Left cardiac atrium (tissue), 4 donors: ENCODE results near the gene FEM1A. TPM values are rescaled to one million over a fixed set of nuclear protein-coding genes. Genes with fewer than 3 reads are reported as not detected.
"Not testable (repeated sequence)": the region's sequence is repeated elsewhere in the genome, so short reads cannot be mapped to it uniquely, and the experiment has no call there.

ENCODE experiments used
- ATAC-seq, 2 donors: fragments of 200-7000 bp; cut with Tn5 transposase; one replicate each; pipeline ENCODE4 v1.9.1; 2020; ENCODE audit warnings: mild to moderate bottlenecking in 2 of 2, moderate library complexity in 2 of 2
- DNase-seq: peaks from one replicate; pipeline ENCODE4 v3.0.0-alpha.2; 2020
- intact Hi-C, 2 donors: fragments of 100-400 bp; cut with DNase I; formaldehyde crosslinking; loops; one replicate each; pipeline versions ENCODE4 v1.14.1 to v1.15.1; 2022 to 2023
- microRNA-seq, 2 donors: library from miRNA; unstranded; fragments of <30 nt; microRNA quantifications; one replicate each; pipeline ENCODE4 v1.2.0, GENCODE V29; 2020
- total RNA-seq, 2 donors: library from RNA; stranded (reverse); fragmentation: NEBNext Ultra II Directional; extraction: Animal tissue kit (Norgen Biotek cat#: 25700); gene quantifications; one replicate each; pipeline ENCODE4 v1.2.1, GENCODE V29; 2021
- donor health status: DM: no; HTN: yes; CAD: no.
- donor health status: DM: no; HTN: yes; CAD: no; lungs with severe emphysema.
- donor health status: DM: yes; HTN: yes; CAD: no.
- donor health status: Dilated cardiomyopathy.

The FEM1A gene
- total RNA-seq, 2 donors from 2014 or later, result 24.1 to 25.0 TPM

DNA sequence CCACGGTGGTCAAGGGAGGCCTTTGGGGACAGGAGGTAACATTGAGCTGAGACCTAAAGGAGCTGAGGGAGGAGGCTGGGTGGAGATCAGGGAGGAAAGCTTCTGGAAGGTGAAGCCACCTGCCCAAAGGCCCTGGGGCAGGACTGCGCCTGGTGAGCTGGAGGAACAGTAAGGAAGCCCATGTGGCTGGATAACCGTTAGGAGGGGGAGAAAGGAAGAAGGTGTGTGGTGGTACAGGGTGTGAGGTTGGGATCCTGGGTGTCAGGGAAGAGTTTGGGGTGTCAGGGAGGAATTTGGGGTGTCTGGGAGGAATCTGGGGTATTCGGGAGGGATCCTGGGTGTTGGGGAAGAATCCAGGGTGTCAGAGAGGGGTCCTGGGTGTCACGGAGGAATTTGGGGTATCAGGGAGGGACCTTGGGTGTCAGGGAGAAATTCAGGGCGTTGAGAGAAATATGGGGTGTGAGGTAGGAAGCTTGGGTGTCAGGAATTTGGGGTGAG, 39.3 kb downstream of the FEM1A start:
- intact Hi-C loops, result no loop called here
- DNase-seq (no peak), ATAC-seq (peak; percentile 3 to 15)

DNA sequence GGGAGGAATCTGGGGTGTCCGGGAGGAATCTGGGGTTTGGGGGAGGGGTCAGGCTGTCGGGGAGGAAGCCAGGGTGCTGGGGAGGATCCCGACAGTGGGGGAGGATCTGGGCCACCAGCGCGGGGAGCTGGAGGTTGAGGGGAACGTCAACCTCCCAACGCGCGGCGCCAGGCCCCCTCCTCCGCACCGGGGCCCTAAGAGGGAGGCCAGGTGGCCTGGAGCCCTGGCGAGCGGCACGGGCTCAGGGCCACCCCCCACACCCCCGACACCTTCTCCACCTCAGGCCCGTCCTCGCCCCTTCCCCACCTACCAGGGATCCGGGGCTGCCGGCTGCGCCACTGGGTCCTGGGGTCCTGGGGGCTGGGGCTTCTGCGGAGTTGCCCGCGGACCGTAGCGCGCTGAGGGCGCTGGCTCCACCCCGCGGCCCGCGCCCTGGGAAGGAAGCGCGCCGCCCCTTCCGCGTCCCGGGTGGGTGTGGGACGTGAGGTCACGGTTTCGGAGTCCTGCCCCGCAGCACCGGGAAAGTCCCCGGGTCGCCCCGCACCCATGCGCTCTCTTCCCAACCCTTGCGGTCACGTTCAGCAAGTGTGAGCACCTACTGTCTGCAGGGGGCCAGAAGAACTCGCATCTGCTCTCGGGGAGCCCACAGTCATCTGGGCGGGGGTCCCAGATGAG, 39.9 kb downstream of the FEM1A start, which contains the start of gene TICAM1:
Gene TICAM1 (minus strand): TSS at position 409 of the 675 bp plus-strand sequence. CDS start 13,335 bp downstream, outside the sequence.
- intact Hi-C loops, result no loop called here
- DNase-seq, result peak; percentile 85
- peak; percentile 96 to 97 for ATAC-seq

DNA sequence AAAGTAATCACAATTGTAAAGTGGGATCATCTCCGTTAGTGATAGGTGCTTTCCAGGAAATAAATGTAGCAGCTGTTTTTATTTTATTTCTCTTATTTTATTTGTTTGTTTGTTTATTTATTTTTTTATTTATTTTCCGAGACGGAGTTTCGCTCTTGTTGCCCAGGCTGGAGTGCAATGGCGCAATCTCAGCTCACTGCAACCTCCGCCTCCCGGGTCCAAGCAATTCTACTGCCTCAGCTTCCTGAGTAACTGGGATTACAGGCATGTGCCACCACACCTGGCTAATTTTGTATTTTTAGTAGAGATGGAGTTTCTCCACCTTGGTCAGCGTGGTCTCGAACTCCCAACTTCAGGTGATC, 40.4 kb downstream of the FEM1A start:
- DNase-seq, ATAC-seq, intact Hi-C loops: not testable (repeated sequence)

DNA sequence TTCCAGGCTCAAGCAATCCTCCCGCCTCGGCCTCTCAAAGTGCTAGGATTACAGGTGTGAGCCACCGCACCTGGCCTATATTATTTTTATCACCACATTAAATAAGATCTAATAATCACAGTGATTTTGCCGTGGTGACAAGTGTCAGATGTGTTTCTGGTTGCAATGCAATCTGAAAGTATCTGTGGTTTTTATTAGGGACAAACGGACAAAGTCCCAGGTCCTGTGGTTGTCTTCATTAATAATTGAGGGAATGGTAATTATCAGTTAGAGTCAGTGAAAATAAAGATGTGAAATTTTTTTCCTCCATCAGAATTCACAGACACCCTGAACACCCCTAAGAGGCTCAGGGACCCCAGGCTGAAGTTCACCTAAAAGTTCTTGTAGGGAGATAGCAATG, 41.2 kb downstream of the FEM1A start:
- intact Hi-C loops, result no loop called here
- ATAC-seq (no peak), DNase-seq (no peak)

DNA sequence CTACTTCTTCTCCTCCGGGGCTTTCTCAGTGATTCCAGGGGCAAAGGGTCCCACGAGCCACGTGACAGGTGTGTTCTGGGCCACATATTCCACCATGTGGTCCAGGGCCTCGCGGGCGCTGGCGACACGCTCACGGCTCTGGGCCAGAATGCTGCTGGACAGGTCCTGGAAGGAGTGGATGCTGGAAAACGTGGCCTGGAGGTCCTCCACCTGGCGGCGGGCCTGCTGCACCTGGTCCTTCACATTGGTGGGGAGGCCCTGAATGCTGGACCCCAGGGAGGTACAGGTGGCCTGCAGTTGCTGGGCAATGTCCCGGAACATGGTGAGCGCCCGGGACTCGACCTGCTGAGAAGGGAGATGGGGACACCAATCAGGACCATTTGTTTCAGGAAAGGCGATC, 47.7 kb downstream of the FEM1A start:
- DNase-seq, result no peak
- no peak for ATAC-seq

DNA sequence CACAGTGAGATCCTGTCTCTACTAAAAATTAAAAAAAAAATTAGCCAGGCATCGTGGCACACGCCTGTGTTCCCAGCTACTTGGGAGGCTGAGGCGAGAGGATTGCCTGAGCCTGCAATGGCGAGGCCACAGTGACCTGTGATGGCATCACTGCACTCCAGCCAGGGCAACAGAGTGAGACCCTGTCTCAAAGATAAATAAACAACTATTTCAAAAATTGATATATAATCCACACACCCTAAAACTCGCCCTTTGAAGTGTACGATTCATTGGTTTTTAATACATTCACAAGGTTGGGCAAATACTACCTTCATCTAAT, 52.1 kb downstream of the FEM1A start:
- intact Hi-C loops, result loop anchor here in 1 of 2 donors (1.0 kb wide), 1 partner anchor 15 kb away; no protein-coding TSS in a partner anchor
- no peak for ATAC-seq
- no peak for DNase-seq

More for the DNA sequence above, 47.7 kb downstream of the FEM1A start:
- intact Hi-C loops, result no loop called here

DNA sequence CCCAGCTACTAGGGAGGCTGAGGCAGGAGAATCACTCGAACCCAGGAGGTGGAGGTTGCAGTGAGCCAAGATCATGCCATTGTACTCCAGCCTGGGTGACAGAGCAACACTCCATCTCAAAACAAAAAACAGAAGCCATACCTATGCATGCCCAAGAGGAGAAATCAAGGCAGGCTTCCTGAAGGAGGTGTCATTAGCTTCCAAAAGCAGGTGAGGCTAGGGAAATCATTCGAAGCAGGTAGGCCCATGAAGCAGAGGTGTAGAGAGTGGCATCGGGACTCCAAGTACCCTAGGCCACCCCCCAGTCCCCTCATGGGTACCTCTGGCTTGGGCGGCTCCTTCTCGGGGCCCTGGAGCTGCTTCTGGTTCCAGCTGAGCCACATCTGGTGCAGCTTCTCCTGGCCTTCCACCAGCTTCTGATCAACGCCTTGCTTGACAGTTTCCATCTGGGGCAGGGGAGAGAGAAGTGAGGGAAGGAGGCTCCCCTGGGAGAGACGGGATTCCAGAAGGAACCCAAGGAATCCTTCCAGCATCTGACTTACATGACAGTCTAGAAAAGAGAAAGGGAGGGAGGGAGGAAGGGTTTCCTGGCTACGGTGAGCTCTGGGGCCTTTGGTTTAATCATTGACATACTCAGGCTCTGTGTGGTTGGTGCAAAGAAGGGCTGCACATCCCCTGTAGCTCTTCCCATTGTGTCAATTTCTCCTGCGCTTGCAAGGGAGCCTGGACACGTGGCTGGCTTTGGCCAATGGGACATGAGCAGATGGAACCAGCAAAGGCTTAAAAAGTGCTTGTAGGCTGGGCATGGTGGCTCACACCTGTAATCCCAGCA, 53.0 kb downstream of the FEM1A start:
- DNase-seq, result no peak
- intact Hi-C loops, result no loop called here
- peak; percentile 56 for ATAC-seq

DNA sequence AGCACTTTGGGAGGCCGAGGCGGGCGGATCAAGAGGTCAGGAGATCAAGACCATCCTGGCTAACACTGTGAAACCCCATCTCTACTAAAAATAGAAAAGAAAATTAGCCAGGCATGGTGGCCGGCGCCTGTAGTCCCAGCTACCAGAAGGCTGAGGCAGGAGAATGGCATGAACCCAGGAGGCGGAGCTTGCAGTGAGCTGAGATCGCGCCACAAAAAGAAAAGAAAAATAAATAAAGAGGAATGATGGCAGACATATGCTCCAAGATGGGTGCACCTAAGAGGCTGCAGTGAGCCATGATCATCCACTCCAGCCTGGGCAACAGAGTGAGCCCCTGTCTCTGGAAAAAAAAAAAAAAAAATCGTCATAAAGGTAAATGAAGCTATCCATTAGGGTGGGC, 54.4 kb downstream of the FEM1A start:
- peak in 1 of 2 donors; percentile 29 for ATAC-seq
- DNase-seq, intact Hi-C loops: not testable (repeated sequence)

DNA sequence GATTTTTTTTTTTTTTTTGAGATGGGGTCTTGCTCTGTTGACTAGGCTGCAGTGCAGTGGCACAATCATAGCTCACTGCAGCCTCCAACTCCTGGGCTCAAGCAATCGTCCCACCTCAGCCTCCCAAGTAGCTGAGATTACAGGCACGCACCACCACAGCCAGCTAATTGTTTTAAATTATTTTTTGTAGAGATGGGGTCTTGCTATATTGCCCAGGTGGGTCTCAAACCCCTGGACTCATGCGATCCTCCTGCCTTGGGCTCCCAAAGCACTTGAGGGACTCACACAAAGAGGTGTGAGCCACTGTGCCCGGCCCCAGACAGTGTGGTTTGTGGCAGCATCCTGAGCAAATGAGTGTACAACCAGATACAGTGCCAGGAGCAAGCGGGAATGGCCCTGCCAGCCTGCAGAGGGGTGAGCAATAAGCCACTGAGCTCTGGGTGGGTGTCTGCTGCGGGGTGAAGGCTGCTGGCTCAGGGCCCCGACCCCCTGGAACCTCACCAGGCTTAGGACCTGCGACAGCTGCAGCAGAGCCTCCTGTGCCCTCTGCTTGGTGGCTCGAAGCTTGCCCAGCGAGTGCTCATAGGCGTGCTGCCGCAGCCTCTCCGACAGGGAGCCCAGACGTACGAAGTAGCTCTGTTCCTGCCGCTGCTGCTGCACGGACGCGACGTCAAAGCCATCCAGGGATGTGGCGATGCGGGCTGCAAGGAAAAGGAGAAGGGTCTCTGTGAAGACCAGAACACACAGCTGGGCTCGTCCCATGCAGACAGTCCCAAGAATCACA, 55.8 kb downstream of the FEM1A start:
- intact Hi-C loops, result no loop called here
- ATAC-seq (no peak), DNase-seq (no peak)

DNA sequence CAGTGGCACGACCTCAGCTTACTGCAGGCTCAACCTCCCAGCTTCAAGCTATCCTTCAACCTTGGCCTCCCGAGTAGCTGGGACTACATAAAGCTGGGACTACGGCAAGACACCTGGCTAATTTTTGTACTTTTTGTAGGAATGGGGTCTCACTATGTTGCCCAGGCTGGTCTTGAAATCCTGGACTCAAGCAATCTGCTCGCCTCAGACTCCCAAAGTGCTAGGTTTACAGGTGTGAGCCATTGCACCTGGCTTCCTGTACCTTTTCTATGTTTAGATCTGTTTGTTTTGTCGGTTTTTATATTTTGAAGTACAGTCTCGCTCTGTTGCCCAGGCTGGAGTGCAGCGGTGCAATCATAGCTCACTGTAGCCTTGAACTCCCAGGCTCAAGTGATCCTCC, 57.5 kb downstream of the FEM1A start:
- DNase-seq (no peak), ATAC-seq (no peak)

More for the DNA sequence above, 57.5 kb downstream of the FEM1A start:
- intact Hi-C loops, result no loop called here

Small RNA genes lying within 50 kb of the gene (microRNA-seq; reads per million reads assigned to microRNA genes)
- 0 to 0.20 reads per million in 2 donors for gene MIR7-3

Other genes starting within 250 kb of the FEM1A start
- gene SEMA6B, start 232.1 kb upstream of the FEM1A start, total RNA-seq, result 10 to 100 TPM; 15.0 to 24.8 TPM
- gene TNFAIP8L1, start 152.2 kb upstream of the FEM1A start, total RNA-seq, result 1 to 10 TPM; 3.4 to 6.7 TPM
- gene MYDGF, start 121.4 kb upstream of the FEM1A start, total RNA-seq, result 10 to 100 TPM; 43.2 to 53.7 TPM
- gene DPP9, start 67.9 kb upstream of the FEM1A start, total RNA-seq, result 10 to 100 TPM; 41.8 to 43.0 TPM
- gene TICAM1, start 40.0 kb downstream of the FEM1A start, total RNA-seq, result 1 to 10 TPM; 6.9 to 8.0 TPM
- 10 to 100 TPM; 25.3 to 35.1 TPM for gene PLIN3, start 75.9 kb downstream of the FEM1A start, total RNA-seq
- under 1 TPM in 1 of 2 donors, not detected in 1; 0.18 TPM for gene ARRDC5, start 111.2 kb downstream of the FEM1A start, total RNA-seq
- 1 to 10 TPM; 1.2 to 3.6 TPM for gene UHRF1, start 117.8 kb downstream of the FEM1A start, total RNA-seq
- gene KDM4B, start 177.4 kb downstream of the FEM1A start, total RNA-seq, result 10 to 100 TPM; 22.2 to 27.8 TPM